A673 (cell line): ENCODE results near the gene INHBA.

Experiments
- EZH2 ChIP-seq: fragments of 200-600 bp; sonication (generic); IDR thresholded peaks from 2 replicates; pipeline ENCODE4 v1.6.1; 2017; ENCODE audit warnings: borderline replicate concordance, low read depth, mild to moderate bottlenecking, mixed read lengths, antibody characterized with exemption, low read length; ENCODE audit not compliant: poor library complexity, severe bottlenecking
- TF ChIP-seq, protein P1 (sequence below): fragments of 300-800, 200-600 bp; sonication (generic); conservative IDR thresholded peaks from 2 replicates; pipeline ENCODE4 v1.5.1; 2017; ENCODE audit warnings: low read depth, mild to moderate bottlenecking, antibody characterized with exemption, low read length, moderate library complexity, mixed read lengths

DNA sequence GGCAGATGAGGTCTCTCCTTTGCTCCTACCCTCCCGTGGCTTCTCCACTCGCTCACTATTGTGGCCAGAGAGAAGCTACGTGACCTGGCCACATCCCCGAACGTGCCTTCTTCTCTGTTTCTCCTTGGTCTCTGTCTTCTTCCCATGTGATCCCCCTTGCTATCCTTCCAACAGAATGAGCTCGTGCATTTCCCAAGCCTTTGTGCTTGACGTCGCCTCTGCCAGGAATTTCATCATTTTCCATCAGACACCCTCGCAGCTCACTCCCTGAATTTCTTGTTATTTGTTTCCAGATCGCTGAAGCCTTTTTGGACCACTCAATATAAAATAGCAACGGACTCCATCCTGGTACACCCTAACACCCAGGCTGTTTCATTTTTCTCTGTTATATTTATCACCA is 13.8 kb upstream of the INHBA start:
- TF ChIP-seq, protein P1, sequence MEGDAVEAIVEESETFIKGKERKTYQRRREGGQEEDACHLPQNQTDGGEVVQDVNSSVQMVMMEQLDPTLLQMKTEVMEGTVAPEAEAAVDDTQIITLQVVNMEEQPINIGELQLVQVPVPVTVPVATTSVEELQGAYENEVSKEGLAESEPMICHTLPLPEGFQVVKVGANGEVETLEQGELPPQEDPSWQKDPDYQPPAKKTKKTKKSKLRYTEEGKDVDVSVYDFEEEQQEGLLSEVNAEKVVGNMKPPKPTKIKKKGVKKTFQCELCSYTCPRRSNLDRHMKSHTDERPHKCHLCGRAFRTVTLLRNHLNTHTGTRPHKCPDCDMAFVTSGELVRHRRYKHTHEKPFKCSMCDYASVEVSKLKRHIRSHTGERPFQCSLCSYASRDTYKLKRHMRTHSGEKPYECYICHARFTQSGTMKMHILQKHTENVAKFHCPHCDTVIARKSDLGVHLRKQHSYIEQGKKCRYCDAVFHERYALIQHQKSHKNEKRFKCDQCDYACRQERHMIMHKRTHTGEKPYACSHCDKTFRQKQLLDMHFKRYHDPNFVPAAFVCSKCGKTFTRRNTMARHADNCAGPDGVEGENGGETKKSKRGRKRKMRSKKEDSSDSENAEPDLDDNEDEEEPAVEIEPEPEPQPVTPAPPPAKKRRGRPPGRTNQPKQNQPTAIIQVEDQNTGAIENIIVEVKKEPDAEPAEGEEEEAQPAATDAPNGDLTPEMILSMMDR: no peak
- no peak for TF ChIP-seq EZH2
